ENCODE data around the gene HOXA5.

HOXA5 gene

GRCh38 chr7:27159266-27160144 is 16.0 kb upstream of the HOXA5 start:
- DNase-seq (ENCODE audit: low read depth) = no peak

- no peak for DNase-seq (ENCODE audit: low read depth)
Measured at GRCh38 chr7:27158436-27159265, 15.2 kb upstream of the HOXA5 start.

- DNase-seq (ENCODE audit: low read depth) = no peak
Measured at GRCh38 chr7:27157702-27158431, 14.4 kb upstream of the HOXA5 start.

- no peak for DNase-seq (ENCODE audit: low read depth)
Measured at GRCh38 chr7:27156916-27157701, 13.6 kb upstream of the HOXA5 start.

- peak; percentile 30 for DNase-seq (ENCODE audit: low read depth)
Measured at GRCh38 chr7:27156508-27156898, 13.0 kb upstream of the HOXA5 start, which contains the start of gene HOXA7. Gene HOXA7, minus strand, starts transcription at chr7:27156675. Its CDS starts 130 bp downstream, at chr7:27156545.

GRCh38 chr7:27155816-27156507 is 12.5 kb upstream of the HOXA5 start:
- DNase-seq (ENCODE audit: low read depth) = peak; percentile 18

- DNase-seq (ENCODE audit: low read depth) = no peak
Measured at GRCh38 chr7:27154901-27155815, 11.7 kb upstream of the HOXA5 start.

GRCh38 chr7:27154369-27154768 is 10.9 kb upstream of the HOXA5 start:
- DNase-seq (ENCODE audit: low read depth) = no peak

GRCh38 chr7:27153526-27153925 is 10.0 kb upstream of the HOXA5 start:
- no peak for DNase-seq (ENCODE audit: low read depth)

GRCh38 chr7:27152816-27153442 is 9.4 kb upstream of the HOXA5 start:
- DNase-seq (ENCODE audit: low read depth) = no peak

- DNase-seq (ENCODE audit: low read depth) = peak; percentile 66
Measured at GRCh38 chr7:27151931-27152815, 8.7 kb upstream of the HOXA5 start, which contains the start of gene HOXA3. Gene HOXA3, minus strand, starts transcription at chr7:27152583. Its CDS starts 41,943 bp downstream, at chr7:27110640.

GRCh38 chr7:27151341-27151930 is 8.0 kb upstream of the HOXA5 start:
- no peak for DNase-seq (ENCODE audit: low read depth)

- DNase-seq (ENCODE audit: low read depth) = no peak
Measured at GRCh38 chr7:27150568-27151340, 7.3 kb upstream of the HOXA5 start.

- no peak for DNase-seq (ENCODE audit: low read depth)
Measured at GRCh38 chr7:27149842-27150567, 6.5 kb upstream of the HOXA5 start.

GRCh38 chr7:27148756-27149641 is 5.5 kb upstream of the HOXA5 start:
- DNase-seq (ENCODE audit: low read depth) = no peak
